OCI-M1 (cell line): ENCODE results near the gene POC1A.

Experiments used
- DNase-seq: peaks from one replicate; lab custom pipeline; 2025; lab: John Stamatoyannopoulos, UW

Gene POC1A

DNA sequence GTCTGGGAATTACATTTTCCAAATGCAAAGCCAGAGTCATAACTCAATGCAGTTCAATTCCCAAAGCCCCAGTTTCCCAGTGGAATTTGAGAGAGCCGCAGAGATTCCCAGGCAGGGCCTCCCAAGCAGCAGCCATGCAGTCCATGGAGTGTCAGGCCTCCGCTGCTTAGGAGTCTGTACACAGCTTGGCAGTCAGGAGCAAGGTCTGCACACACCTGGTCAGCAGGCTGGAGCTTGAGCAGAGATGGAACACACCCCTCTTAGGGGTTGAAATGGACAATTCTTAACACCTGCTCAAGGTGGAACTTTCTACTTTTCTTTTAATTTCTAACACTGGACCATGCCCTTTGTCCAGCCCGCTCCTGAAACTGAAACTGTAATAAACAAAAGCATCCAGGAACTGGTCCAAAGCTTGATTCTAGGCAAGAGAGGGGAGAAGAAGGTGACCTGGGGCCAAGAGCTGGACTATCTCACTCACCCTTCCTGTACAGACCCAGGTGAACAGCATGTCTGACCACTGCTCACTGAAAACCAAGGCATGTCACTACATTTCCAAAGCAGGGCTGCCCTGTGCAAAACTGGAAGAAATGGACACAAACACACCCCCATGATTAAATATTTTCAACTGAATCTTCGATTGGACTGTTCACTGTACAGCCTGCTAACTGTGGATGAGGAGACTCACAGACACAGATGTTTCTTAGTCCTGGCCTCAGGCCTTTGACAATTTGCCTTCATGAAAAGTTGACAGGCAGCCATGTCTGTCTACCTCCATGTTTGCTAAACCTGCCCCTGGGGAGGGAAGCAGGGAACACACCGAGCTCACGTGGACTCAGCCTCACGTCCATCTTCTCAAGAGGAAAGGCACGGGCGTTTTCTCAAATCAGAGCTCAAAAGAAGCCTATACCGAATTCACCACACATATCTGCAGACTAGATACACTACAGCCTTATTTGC lies 49.3 kb downstream of the POC1A start:
- no peak for DNase-seq

DNA sequence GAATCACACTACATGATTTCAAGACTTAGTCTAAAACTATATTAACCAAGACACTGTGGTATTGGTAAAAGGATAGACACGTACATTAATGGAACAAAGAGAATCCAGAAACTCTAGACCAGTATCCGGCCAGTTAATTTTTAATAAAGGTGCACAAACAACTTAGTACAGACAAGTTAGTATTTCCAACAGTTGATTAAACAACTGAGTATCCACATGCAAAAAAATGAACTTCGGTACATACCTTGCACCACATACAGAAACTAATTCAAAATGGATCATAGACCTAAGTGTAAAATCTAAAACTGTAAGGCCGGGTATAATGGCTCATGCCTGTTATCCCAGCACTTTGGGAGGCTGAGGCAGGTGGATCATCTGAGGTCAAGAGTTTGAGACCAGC lies 51.3 kb downstream of the POC1A start:
- DNase-seq: no peak

DNA sequence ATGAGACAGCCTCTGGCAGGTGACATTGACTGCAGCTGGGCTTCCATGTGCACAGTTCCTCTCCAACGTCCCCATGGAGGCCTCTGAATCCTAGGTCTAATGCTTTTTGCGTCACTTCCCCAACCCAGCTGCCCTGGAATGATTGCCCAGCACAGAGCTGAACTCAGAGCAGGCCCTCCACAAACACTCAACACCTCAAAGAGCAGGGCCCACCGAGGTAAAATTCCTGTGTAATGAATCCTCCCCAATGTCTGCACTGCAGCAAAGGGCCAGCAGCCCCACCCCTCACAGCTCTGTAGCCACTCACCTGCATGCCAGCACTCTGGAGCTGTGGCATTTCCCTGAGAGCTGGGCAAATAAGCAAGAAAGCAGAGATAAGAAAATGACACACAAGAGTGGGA lies 55.2 kb downstream of the POC1A start:
- DNase-seq: no peak

DNA sequence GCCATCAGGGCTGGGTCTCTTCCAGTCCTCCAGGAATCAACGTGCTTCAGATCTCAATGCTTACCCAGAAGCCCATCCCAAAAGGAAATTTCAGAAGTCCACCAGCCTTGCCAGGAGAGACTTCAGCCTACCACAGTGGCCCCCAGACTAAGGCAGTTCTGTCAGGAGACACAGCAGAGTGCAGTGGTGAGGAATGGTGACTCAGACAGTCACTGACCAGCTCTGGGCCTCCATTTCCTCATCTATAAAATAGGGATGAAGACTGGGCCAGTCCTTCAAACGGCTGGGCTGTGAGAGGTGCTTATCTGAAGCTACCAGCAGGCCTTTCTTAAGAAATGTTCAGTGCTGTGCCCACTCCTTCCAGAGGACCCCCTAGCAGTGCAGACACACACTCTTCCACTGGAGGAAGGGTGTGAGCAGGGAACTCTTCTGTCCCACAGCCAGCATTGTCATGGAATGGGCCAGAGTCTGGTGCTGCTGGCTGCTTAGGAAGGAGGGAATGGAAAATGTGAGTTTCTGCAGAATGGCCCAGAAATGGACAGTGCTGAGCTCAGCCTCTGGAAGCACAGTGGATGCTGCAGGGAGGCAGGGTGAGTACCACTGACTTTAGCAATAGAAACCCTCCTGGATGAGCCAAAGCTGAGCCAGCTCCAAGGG lies 56.2 kb downstream of the POC1A start:
- DNase-seq: no peak

DNA sequence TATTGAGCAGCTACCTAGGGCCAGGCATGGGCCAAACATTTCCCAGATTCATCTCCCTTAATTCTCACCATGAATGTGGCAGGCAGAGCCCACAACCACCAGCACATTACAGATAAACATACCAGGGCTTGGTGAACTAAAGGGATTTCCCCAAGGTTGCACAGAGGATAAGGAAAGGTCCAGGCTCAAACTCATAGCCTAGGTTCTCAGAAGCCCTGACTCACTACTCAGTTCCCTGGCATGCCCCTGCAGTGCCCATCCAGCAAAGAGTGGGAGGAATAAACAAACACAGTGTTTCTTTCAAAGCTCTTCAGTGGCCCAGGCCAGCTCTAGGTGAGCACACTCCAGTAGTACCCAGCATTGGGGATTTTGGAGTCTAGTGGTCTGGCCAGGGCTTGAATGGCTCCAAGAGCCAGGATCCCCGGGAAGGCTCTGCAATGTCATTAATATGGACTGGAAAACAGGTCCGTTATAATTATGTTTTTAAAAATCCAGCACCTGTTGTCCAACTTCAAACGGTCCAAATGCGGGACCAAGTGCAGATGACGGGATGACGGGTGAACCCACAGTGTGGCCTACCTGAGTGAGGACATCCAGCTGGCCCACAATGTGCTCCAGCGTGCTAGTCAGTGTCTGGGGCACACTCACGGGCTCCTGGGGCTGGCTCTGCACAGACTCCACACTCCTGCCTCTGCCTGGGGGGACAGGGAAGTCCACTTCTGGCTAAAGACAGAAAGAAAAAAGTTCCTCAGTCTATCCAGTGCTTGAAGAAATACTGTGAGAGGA lies 58.0 kb downstream of the POC1A start:
- DNase-seq: no peak

DNA sequence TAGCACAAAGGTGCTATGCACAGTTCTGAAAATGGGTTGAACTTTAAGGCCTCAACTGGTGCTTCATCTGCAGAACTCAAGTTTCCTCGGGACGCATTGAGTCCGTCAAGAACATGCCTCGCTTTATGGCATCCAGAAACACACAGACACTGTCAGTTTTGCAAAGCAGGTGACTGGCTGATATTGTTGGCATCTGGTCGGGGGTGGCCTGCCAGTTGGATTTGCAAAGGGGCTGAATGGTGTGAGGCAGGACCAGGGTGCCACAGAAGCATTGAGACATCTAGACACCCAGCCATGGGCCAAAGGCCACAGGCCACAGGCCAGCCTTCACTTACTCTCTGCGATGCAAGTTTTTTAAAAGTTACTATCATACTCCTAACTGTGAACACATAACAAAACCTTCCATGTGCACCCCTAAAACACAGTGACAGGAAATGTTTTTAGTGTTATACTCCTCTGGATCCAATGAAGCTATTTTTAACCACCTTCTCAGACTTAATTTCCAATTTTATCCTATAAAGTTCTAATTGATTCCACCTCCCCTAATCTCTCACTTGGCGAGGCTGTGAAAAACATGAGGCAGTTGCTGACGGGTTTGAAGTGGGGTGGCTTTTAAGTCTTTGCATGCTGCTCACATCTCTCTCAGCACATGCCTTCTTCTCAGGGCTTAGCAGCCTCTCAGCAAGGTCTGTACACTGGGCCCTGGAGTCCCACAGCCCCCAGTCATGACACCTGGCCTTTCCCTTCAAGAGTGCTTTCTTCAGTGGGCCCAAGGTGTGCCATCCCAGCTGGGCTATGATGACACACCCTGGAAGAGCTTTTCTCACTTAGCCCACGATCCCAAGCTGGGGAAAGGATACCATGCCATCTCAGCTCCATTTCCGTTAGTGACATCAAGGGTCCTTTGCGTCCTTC lies 59.4 kb downstream of the POC1A start:
- no peak for DNase-seq

DNA sequence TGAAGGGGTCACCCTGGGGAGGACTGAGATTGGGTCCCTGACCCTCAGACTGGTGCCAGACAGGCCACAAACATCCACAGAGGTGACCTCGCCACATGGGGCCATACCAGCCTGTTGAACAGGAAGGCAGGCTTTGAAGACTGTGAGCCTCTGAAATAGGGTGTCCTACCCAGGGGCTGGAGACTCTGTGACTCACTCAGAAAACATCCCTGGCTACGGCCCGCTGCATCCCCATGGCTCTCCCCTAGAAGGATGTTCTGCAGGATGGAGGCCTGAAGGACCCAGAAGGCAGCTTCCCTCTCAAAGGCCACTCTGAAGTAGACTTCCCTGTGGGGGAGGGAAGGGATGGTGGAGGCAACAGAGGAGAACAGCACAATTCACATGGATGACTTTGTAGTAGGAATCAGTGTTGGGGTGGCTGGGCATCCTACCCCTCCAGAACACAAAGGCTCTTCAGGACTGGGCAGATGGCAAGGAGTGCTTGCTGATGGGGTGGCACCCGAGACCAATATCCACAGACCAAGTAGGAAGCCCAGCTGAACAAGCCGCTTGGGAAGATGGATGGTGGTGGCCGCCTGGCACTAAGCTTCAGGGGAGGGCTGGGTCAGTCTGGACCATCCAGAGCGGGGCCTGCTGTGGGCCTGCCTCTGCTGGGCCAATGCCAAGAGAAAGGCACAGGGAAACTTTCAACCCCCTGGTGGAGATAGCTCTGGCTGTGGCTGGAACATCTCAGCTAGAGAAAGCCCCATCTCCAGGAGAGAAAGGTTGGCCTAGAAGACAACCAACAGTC lies 60.3 kb downstream of the POC1A start:
- DNase-seq: no peak

DNA sequence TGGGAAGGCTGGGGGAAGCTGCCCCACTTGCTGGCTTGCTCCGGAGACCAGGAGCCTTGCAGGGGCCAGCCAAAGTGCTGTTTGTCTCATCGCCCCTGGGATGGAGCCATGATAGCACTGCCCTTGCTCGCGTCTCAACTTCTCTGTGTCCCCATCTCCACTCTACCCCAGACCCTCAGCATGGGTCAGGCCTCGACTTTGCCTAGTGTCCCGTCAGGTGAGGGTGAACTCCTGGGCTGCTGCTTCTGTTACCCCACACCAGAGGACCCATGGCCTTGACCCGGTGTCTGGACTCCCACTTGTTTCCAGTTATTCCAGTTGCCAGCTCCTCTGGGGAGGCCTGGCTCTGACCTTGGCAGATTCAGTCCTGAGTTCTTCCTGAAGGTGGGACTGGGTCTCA lies 61.3 kb downstream of the POC1A start:
- DNase-seq: no peak

DNA sequence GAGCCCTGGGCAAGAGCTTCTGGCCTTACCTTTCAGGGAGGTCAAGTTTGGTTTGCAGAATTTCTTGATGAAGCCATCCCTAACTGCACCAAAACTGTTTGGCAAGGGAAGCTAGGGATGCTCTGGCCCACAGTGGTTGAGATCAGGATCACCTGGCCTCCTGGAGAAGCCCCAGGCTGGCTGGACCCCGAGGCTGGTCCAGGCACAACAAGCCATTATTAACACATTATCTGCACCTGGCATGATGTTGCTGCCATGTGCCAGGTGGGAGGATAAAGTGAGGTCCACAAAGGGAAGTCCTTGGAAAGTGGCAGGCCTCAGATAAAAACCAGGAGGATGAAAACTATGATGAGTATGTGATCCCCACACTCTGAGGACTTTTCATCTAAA lies 62.0 kb downstream of the POC1A start:
- DNase-seq: no peak

DNA sequence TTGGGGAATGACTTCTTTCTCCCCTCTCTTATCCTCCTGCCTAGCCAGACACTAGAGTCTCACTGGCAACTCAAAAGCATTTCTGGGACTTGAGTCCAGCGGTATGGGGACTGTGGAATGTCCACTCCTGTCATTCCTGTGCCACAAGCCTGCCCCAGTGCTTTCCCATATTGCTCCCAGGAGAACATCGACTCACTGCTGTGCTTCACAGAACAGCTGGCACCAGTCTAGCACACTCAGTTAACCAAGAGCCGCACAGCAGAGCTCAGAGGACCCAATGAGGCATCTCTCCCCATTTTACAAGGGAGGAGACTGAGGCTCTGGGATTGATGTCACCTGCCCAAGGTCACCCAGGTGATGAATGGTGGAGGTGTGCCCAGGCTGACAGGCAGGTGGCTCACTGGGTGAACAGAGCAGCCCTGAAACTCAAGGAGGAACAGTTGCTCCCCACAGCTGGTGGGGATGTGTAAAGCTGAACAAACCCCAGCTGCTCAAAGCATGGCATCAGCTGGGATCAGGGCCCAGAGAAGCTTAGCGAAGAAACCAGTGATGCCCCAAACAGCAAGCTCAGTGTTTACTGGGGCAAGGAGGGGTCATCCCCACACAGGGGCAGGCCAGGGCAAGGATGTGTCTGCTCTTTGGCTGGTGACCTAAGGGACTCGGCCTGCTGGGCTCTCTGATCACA lies 62.5 kb downstream of the POC1A start:
- DNase-seq: no peak

DNA sequence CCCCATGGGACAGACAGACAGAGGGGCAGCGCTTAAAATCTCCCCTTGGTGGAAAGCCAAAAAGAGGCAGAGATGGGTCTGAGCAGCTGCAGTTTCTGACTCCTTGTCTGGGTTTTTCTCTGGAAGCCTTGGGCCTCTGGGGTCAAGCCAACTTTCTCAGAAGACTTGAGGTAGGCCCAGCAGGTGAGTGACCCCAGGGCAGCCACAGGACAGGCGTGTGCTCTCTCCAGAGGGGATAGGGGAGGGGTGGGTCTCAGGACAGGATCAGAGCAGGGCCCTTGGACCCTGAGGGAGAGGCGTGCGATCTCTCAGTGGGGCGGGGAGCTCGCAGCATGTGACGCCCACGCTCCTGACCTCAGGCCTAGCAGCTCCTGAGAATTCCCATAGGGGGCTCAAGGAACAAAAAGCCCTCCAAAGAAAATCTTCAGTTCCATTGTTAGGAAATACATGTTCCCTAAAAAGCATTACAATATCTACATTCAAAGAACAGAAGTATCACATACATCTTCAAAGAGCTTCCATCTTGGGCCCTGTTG lies 63.2 kb downstream of the POC1A start:
- DNase-seq: no peak

DNA sequence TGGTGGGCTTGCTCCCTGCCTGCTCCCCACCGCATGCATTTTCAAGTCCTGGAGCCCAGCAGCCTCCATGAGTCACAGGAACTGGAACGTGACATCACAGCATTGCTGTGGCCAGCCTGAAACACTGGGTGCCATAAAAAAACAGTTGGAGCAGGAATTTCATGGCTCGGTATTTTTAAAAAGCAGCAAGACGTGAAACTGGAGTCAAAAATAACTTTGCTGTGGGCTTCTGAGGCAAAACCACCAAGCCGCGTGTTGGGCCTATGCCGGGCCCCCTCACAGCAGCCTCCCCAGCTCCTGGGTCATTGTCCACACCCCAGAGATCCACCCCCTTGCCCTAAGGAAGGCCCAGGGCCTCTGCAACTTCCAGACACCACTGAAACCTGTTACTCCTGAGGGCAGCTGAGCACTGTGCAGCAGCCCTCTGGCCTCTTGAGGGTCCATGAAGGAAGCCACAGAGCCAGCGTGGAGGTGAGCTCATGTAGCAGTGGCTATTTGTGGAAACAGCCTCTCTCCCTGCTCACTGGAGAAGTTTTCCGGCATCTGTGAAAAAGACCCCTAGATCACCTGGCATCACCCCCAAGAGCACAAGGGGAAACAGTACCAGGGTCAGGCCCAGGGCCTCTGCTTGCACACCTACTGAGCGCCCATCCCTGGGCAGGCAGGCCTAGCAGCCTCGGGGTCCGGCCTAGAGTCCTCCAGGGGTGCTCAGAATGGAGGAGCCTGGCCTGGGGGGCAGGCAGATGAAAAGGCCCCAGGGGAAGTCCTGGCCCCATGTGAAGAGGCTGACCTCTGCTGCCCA lies 63.9 kb downstream of the POC1A start:
- no peak for DNase-seq

DNA sequence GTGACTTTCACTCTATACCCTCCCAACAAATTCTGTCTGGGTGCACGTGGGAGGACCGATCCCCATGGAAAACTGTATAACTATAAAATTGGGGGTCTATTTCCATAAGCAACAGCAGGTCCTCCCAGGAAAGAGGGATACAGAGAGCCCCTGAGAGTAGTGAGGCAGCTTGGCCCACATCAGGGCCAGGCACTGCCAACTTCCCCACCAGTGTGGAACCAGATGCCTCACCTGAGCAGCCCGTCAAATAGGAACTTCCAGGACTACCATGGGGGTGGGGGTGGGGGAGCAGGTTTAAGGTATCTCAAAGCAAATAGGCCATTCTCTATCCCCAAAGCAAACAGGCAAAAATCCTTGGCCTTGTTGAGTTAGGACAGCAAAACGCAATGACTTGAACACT lies 64.5 kb downstream of the POC1A start:
- DNase-seq: no peak

DNA sequence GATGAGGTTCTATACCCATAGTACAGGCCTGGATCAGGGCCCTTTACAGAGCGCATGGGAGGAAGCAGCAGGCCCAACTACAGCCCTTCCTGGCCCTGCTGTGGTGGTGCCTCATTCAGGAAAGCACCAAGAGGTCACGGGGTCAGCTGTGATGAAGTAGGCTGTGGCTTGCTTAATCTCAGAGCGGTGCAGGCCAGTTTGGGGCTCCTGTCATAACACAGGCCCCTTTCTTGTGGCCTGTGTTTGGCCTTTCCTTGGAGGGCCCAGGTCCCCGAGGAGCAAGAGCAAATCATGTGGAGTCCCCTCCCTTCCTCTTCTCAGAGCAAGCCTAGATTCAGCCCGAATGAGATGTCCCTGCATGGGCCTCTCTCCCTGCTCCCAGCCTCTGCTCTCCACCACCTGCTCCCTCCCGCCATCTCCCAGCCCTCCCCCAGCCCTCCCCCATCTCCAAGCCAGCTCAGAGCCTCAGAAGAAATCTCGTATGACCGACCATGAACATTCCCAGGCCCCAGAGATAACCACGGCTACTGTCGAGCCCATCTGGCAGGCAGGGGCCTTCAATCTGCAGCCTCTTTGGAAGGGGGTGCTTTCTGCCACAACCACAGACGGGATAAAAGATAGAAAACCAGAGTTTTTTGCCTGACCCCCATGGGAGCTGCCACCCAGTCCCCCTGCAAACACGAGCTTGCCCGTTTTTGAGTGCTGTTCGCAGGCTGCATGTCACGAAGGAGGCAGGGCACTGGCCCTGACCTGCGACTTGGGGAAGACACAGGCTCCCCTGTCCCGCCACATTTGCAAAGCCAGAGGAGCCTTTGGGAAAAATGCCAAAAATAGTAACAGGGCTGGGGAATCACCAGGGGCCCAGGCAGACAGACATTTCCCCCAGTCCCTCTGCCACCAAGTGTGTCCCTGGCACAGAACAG lies 65.5 kb downstream of the POC1A start:
- no peak for DNase-seq

DNA sequence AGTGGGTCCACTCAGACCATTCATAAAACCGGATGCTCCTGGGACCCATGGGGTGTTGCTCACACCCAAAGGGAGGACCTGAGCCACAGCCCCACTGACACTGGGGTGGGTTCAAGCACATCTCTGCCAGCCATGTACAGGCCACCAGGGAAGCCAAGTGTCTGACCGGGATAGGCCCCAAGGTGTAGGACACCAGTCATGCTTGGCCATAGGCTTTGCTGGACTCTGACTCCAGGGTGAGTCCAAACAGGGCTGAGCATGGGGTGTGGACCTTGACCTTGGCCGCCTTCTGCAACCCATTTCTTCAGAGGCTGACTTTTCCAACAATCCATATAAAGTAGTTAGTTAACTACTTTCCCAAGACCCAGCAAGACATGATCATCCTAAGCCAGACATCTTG lies 66.5 kb downstream of the POC1A start:
- no peak for DNase-seq

DNA sequence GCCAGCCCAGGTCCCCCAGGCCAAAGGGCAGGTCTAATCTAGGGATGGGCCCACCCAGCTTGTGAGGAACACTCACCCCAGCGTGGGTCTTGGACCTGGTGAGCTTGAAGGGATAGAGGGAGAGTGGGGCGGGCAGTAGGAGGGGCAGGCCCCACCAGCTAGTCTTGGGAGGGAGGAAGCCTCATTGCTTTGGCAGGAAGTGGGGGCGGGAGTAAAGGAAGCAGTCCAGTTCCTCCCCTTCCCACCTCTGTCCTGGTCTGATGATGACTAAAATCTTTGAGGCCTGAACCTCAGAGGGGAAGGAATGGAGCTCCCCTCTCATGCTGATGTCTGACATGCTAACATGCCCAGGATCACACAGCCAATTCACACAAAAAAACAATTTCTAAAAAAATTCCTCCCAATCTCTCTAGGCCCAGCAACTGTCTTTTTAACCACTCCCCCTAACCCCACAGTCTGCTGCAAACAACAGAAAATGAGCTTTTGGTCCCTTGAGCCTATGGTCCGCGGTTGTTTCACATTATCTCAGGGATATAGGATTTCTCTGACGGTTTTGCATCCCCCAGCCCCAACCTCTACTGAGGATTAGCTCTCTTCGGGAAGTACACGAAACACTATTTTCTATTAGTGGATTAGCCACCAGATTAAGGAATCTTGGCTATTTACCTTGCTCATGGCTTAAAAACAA lies 67.1 kb downstream of the POC1A start:
- no peak for DNase-seq

DNA sequence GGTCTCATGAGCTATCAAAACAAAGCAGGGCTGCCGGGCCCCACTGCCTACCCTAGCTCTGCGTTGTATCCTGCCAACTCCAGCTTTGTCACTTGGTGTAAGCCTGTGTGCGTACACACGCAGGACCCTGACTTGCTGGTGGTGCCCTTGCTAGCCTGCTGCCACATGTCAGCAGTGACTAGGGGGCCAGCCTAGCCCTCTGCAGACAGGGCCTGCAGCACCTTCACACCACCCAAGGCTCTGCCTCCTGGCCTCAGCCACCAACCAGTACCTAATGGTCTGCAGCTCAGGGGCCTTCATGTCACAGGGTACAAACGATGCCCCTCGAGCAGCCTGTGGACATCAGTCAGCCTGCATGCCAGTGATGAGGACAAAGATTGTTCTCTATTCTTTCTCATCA lies 67.8 kb downstream of the POC1A start:
- no peak for DNase-seq
